ENCODE results near the gene MTUS2. TPM values are rescaled to one million over a fixed set of nuclear protein-coding genes. Genes with fewer than 3 reads are reported as not detected.

MTUS2 gene
- total RNA-seq, 1 donor from 2014 or later = 0.67 TPM

DNA sequence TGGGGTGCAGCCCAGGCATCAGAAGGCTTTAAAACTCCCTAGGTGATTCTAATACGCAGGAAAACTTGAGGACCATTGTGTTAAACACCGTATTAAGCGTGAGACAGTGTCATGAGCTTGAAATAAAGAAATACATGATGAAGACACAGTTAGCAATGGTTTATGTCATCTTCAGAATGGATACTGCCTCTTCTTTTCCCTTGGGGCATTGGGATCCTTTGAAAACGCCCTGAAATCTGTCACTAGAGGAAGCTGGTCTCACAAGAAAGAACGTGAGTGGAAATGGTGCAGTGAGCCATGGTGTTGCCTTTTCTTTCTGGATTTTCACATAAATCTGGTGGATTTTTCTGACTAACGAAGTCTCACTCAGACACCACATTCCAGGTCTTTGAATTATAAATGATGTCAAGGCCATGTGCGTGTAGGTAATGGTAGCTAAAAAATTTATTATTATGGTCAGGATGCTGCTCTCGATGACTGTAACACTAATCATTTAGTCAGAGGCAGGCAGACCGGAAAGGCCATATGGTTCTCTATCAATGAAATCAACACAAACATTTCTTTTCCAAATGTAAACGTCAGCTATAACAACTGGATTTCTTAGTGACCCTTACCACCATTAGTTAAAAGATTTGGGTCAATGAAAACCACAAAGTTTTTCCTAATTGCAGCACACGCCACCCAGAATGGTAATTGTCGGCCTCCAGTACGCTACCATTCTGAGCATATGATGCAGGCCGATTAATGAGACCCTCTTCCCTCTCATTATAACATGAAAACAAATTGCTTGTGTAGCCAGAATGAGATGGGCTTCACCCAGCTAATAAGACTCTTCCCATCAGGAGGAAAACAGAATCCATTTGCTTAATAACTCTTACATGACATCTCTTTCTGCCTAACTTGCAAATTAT lies 669.8 kb downstream of the MTUS2 start:
- Mint-ChIP-seq H3K4me1 (peaks cover 15% of the 10 kb centered on the region), H3K36me3 (no peaks in the 10 kb centered on the region), H3K4me3 (no peak overlapping the region), H3K9me3 (peaks cover 4% of the 10 kb centered on the region), H3K27me3 (ENCODE audit: insufficient read depth, low read depth) (peaks cover 3% of the 10 kb centered on the region), H3K27ac (no peak overlapping the region)
- Histone ChIP-seq H3K4me3 (no peak overlapping the region), H3K4me1 (peaks cover 5% of the 10 kb centered on the region), H3K9ac (no peak overlapping the region), H3K27me3 (no peaks in the 10 kb centered on the region), H3K4me2 (no peak overlapping the region), H3F3A (ENCODE audit: low read depth) (peaks cover 1% of the 10 kb centered on the region), H3K36me3 (no peaks in the 10 kb centered on the region), H3K79me2 (ENCODE audit: low read depth) (no peaks in the 10 kb centered on the region), H3K9me3 (ENCODE audit: low read depth) (no peaks in the 10 kb centered on the region), H4K20me1 (ENCODE audit: low read depth) (no peaks in the 10 kb centered on the region), H3K27ac (no peak overlapping the region), H2AFZ (replicated peaks) (no peak overlapping the region)
- TF ChIP-seq EZH2phosphoT487 (IDR thresholded peaks at IDR 0.05) (no peak), CTCF (IDR thresholded peaks at IDR 0.05) (no peak), EZH2 (IDR thresholded peaks at IDR 0.05) (no peak)
- DNase-seq (ENCODE audit: low spot score) = no peak

DNA sequence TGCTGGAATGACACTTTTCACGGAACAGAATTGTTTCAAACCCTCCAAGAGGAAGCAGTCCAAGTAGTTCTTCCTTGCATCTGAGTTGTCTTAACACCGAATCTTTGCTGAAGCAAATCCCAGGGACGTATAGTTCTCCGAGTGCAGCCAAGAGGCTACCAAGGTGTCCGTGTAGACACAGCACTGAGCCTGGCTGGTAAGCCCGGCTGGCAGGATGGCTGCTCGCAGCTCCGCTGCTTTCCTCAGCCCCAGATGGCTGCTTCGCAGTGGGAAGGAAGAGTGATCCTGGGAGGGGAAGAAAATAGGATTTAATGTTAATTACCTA lies 670.4 kb downstream of the MTUS2 start:
- Histone ChIP-seq H2AFZ (replicated peaks) (no peak overlapping the region), H3F3A (ENCODE audit: low read depth) (no peaks in the 10 kb centered on the region), H3K4me2 (no peak overlapping the region), H3K9ac (no peak overlapping the region), H3K27me3 (no peaks in the 10 kb centered on the region), H4K20me1 (ENCODE audit: low read depth) (no peaks in the 10 kb centered on the region), H3K27ac (no peak overlapping the region), H3K79me2 (ENCODE audit: low read depth) (no peaks in the 10 kb centered on the region), H3K9me3 (ENCODE audit: low read depth) (no peaks in the 10 kb centered on the region), H3K4me3 (no peak overlapping the region), H3K4me1 (peaks cover 3% of the 10 kb centered on the region), H3K36me3 (no peaks in the 10 kb centered on the region)
- no peak for TF ChIP-seq CTCF (IDR thresholded peaks at IDR 0.05)
- no peak for TF ChIP-seq EZH2phosphoT487 (IDR thresholded peaks at IDR 0.05)
- TF ChIP-seq EZH2 (IDR thresholded peaks at IDR 0.05) = no peak
- Mint-ChIP-seq H3K27me3 (ENCODE audit: insufficient read depth, low read depth) (peaks cover 3% of the 10 kb centered on the region), H3K36me3 (no peaks in the 10 kb centered on the region), H3K4me1 (peaks cover 11% of the 10 kb centered on the region), H3K9me3 (peaks cover 4% of the 10 kb centered on the region), H3K27ac (no peak overlapping the region), H3K4me3 (no peak overlapping the region)
- DNase-seq (ENCODE audit: low spot score) = no peak

DNA sequence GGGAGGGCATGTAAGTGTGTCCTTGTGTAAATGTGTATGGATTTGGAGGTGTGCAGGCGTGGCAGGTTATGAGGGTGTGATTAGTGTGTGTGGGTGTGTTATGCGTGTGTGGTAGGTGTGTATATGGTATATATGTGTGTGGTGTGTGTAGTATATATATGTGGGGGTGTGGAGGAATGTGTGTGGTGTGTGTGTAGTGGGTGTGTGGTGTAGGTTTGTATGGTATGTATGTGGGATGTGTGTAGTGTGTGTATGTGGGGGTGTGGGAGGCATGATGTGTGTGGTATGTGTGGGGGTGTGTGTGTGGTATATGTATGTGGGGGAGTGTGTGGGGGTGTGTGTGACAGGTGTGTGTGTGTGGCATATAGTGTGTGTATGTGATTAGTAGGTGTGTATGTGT lies 671.1 kb downstream of the MTUS2 start:
- Mint-ChIP-seq H3K27ac (no peak overlapping the region), H3K36me3 (no peaks in the 10 kb centered on the region), H3K4me3 (no peak overlapping the region), H3K9me3 (peaks cover 4% of the 10 kb centered on the region), H3K27me3 (ENCODE audit: insufficient read depth, low read depth) (peaks cover 5% of the 10 kb centered on the region), H3K4me1 (peaks cover 15% of the 10 kb centered on the region)
- no peaks in the 10 kb centered on the region for H3K36me3 ChIP-seq
- H3K27me3 ChIP-seq = no peaks in the 10 kb centered on the region
- no peak overlapping the region for H2AFZ ChIP-seq (replicated peaks)
- TF ChIP-seq CTCF (IDR thresholded peaks at IDR 0.05) = no peak
- no peak for TF ChIP-seq EZH2phosphoT487 (IDR thresholded peaks at IDR 0.05)
- no peak for TF ChIP-seq EZH2 (IDR thresholded peaks at IDR 0.05)
- H4K20me1 ChIP-seq (ENCODE audit: low read depth) = no peaks in the 10 kb centered on the region
- H3K4me1 ChIP-seq = peaks cover 3% of the 10 kb centered on the region
- DNase-seq (ENCODE audit: low spot score) = no peak
- no peak overlapping the region for H3K9ac ChIP-seq
- H3K27ac ChIP-seq = no peak overlapping the region
- H3K4me2 ChIP-seq = no peak overlapping the region
- no peak overlapping the region for H3K4me3 ChIP-seq
- no peaks in the 10 kb centered on the region for H3K79me2 ChIP-seq (ENCODE audit: low read depth)
- H3K9me3 ChIP-seq (ENCODE audit: low read depth) = no peaks in the 10 kb centered on the region
- no peaks in the 10 kb centered on the region for H3F3A ChIP-seq (ENCODE audit: low read depth)

All from neural progenitor cell (in vitro differentiated cells).